ENCODE data around the gene MYL12B.
A peak's percentile ranks its signal among the peaks of the same experiment; 100 is the strongest.
"Not testable (repeated sequence)": the region's sequence is repeated elsewhere in the genome, so short reads cannot be mapped to it uniquely, and the experiment has no call there.

Gene MYL12B

GRCh38 chr18:3261373-3262233, at the start of gene MYL12B:
Gene MYL12B, plus strand, starts transcription at chr18:3262133. Its CDS starts 10,766 bp downstream, at chr18:3272899.
- DNase-seq = peak; percentile 87

GRCh38 chr18:3212657-3213056, 49.3 kb upstream of the MYL12B start:
- DNase-seq = no peak

DNA sequence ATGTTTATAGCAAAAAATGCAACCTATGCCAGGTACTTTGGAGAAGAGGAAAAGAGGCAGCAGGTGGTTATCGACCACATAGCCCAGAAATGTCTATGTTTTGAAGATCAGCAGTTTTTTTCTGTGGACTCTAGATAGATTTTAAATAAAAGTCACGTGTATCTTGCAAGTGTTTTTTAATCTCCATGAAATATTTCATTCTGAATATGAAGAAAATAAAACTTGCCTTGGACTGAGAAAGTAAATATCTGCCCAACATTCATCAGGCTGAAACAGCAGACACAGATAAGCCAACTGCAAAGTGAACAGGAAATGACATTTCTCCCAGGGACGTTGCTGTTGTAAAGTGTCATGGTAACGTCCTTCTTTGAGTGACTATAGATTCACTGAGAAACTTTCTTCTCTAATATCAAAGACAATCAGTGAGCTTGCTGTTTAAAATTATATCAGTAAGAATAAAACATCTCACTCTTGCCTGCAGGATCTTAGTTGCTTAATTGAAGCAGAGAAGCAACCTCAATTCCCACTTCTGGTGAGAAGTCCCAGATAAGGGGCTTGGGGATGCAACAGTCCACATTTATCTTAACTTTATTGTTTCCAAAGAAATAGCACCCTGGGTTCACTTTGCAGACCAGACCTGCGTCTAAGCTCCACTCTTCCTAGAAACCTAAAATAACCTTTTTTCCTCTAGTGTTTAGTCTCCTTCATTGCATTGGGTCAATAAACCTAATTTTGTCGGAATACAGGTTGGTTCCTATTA, 48.5 kb upstream of the MYL12B start:
- peak; percentile 19 for DNase-seq

- no peak for DNase-seq
Measured at GRCh38 chr18:3214855-3215637, 46.9 kb upstream of the MYL12B start.

GRCh38 chr18:3216987-3217386, 44.9 kb upstream of the MYL12B start:
- no peak for DNase-seq

DNA sequence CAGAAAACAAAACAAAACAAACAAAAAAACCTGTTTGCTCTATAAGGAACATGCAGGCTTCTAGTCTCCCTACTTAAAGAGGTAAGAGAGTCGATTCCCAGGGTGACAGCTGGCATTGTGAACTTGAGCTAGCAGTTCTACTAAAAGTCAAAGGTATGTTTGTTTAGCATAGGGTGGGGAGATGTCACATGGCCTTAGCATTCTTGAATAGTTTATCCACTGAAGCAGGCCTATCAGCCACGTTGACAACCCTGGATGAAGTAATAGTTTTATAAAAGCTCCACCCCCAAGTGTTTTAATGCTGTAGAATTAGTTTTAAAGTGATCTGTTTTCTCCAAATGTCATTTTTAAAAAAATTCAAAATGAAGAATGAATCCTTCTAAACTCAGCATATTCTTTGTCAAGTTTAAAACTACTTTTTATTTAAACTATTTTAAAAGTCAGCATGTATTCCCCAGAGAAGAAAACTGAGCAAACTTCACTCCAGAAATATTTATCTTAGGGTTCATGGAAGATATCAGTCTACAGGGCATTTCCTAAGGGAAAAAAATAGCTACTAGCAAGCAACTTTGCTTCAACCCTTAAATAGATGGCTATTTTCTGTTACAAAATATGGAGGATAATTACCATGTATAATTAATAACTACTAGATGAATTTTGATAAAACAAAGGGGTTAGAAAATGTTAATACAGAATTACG, 43.8 kb upstream of the MYL12B start:
- no peak for DNase-seq

- no peak for DNase-seq
Measured at GRCh38 chr18:3218819-3219218, 43.1 kb upstream of the MYL12B start.

DNA sequence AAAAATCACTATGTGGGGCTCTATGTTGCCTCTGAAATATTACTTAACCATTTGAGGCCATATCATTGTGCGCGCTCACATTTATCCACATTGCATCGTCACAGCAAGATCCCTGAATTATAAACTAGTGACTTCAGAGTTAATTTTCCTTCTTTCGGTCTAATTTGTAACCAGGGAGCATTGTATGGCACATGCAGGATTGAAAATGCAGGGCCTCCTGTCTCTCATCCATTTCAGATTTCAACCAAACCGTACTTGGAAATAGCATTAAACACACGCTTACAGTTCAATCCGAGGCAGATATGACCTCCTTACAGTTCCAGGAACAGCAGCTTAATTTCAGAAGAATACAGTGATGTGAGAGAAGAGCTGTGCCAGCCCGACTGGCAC, 42.7 kb upstream of the MYL12B start:
- no peak for DNase-seq

DNA sequence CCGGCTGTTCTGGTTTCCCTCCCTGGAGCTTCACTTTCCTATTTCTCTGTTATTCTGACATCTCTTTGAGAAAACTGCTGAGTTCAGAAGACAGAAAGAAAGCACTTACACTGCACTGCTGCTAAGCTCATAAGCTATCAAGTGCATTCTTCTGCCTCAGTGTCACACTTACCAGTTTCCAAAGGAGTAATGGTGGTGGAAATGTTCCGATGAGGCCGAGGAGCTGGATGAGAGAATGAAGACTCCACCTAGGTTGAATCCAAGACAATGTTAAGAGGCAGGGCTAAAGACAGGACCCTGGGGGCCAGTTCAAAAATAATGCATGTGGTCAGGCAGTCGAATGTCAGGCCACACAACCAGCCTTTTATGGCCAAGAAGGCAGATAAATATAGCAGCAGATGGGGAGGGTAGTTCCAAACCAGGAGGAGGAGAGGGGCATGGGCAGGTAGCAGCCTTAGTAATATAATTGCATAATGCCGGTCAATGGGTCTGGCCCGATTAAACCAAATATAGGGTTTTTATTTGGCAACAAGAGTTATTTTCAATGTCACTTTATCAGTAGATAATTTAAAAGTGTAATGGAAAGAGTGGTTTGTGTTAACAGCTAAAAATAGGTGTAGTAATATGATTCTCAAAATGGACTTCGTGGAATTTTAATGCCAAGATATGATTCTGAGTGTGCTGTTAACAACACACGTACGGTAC, 42.1 kb upstream of the MYL12B start, which contains the start of gene MYOM1:
MYOM1 (minus strand) TSS at position 338 of the 705 bp plus-strand sequence. CDS start 4,745 bp downstream, outside the sequence.
- DNase-seq = no peak

DNA sequence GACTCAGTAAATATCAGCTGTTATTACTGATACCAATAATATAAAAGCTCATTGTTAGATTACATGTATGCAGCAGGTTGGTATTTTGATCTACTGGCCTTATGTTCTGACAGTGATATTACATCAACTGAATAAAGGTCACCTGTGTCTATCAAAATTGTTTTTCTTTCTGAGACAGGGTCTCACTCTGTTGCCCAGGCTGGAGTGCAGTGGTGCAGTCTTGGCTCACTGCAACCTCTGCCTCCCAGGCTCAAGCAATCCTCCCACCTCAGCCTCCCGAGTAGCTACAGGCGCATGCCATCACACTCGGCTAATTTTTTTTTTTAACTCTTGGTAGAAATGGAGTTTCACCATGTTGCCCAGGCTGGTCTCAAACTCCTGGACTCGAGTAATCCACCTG, 41.1 kb upstream of the MYL12B start:
- DNase-seq = not testable (repeated sequence)

DNA sequence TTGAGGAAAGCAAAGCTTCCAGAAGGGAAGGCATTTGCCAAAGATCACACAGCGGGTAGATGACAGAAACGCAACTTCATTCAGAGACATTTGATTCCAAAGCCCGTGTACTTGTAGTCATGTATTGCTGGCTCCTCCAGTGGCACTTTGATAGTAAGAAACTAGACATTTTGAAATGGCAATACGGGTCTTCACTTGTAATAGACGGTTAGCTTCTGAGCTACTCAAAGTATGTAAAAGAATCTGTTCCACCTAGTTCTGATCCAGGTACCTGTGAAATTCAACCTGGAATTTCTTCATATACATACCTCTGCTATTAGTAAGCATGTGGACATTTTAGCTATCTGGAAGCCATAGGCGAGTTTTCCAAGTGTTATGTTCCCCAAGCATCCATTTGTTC, 40.4 kb upstream of the MYL12B start:
- DNase-seq = no peak

DNA sequence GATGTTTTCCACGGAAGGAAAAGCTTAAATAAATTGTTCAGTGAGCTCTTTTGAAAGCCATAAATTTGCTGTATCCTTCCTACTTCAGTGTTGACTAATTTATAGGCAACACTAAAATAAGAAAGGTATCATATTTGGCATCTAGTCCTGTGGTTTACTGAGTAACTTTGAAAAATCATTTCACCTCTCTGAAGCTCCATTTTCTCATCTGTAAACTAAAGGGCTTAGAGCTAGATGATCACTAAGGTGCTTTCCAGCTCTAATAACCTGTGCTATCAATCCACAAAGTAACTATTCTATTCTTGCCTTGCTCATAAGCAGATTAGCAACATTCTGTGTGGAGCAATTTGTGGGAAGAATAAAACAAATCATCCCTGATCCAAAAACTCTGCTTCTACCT, 38.6 kb upstream of the MYL12B start:
- no peak for DNase-seq

DNA sequence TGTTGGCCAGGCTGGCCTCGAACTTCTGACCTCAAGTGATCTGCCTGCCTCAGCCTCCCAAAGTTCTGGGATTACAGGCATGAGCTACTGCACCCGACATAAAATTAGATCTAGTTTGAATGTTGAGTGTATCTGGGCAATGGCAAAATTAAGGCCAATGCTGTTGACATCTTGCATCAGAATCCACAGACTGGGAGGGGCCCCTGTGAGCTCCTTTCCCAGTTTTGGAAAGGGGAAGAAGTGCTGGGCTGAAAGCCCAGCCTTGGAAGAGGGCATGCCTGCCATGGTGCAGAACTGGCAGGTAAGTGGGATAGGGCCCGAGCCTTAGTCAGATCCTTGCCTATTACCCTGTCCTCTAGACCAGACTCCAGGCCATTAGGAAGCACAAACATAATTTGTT, 37.7 kb upstream of the MYL12B start:
- DNase-seq = no peak

- DNase-seq = no peak
Measured at GRCh38 chr18:3225588-3225987, 36.3 kb upstream of the MYL12B start.

DNA sequence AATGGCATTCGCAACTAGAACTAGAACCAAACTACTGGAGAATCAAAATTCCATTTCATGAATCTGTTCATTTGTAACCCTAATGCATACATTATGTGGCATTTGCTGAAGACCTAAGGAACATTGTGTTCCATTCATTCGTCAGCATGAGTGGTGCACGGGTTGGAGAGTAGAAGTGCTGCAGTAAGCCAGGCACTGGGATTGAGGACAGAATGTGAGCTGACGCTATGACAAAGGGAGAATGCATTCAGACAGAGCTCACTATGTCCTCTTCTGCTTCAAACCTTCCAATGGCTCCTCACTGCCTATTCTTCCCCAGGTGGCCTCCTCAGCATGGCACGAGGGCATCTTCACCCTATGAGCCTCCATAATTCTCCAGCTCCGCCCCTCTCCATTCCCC, 35.9 kb upstream of the MYL12B start:
- no peak for DNase-seq

DNA sequence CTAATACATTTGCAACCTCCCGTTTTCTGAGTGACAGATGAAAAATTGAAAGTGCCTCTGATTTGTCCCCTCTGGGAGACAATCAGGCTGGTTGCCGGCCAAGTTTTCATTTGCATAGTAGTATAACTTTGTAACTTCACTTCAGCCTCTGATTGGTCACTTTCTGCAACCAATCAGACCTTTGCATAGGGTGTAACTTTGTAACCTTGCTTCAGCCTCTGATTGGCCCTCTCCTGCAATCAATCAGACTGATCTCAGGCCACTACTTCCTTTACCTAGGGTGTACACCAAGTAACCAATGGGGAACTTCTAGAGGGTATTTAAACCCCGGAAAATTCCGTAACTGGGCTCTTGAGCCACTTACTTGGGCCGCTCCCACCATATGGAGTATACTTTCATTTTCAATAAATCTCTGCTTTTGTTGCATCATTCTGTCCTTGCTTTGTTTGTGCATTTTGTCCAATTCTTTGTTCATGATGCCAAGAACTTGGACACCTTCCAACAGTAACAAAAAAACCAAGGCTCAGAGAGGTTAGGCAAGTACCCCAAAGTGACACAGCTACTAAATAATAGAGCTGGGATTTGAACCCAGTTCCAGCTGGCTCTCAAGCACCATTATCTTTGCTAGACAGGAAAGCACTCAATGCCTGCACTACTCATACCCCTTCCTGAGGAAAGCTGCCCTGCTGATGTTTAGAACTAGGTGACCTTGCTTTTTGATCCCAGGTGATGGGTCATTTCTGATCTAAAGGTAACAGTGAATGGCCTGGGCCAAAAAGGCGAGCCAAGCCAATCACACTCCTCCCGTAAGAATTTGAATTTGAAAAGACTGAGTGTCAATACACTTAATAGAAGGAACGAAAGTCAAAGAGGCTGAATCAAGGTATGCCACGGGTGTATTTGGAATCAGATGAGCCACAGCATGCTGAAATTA, 31.3 kb upstream of the MYL12B start:
- no peak for DNase-seq

- no peak for DNase-seq
Measured at GRCh38 chr18:3233004-3233403, 28.9 kb upstream of the MYL12B start.

DNA sequence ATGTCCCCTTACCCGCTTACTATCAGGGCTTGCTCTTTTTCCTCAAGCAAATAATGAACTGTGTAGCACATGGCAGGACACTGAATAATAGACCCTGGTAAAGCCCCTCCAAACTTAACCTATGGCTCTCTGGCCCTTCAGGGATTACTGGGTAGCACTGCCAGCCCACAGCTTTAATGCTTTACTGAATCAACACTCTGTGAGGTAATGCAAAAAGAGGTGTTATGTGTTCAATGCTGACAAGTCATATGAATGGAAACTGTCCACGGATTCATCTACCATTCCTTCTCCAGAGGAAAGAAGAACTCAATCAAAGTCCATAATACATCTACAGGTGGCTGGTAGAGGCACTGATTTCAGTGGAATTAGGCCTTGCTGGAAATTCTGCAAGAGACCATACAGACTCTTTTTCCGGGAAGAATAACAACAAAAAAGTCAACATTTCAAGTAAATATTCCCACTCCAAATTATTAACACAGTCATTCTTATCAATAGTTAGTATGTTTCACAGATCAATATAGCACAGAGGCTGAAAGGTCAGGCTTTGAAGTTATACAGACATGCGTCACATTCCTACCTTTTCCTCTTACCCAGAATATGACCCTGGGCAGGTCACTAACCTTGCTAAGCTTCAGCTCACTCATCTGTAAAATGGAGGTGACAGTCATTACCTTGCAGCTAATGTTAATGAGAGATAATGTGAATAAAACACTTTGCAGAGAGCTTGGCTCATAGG, 28.3 kb upstream of the MYL12B start:
- no peak for DNase-seq

DNA sequence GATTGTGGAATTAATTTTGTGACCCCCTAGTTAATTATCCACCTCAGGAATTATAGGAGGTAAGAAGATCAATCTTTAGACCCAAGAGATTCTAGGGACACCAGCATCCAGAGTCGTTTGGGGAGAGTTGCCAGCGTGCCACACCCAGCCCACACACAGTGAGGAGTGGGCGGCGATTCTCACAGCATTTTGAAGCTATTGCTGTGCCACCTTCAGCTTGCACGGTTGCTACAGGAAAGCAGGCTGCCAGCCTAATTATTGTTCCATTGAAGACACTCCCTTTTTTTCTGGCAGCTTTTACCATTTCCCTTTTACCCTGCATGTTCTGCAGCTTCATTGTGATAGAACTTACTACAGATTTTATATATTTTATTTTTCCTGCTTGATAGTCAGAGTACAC, 27.5 kb upstream of the MYL12B start:
- no peak for DNase-seq

GRCh38 chr18:3235846-3236245, 26.1 kb upstream of the MYL12B start:
- no peak for DNase-seq

All from CD4-positive, alpha-beta T cell treated with Interleukin-10 for 1 hour (primary cell).